ENCODE results near the gene PIAS1.
"Not testable (repeated sequence)": the region's sequence is repeated elsewhere in the genome, so short reads cannot be mapped to it uniquely, and the experiment has no call there.

PIAS1 gene

GRCh38 chr15:68195336-68196112, 141.4 kb downstream of the PIAS1 start:
- peak overlapping the region; percentile 43 for H3K27ac Mint-ChIP-seq

DNA sequence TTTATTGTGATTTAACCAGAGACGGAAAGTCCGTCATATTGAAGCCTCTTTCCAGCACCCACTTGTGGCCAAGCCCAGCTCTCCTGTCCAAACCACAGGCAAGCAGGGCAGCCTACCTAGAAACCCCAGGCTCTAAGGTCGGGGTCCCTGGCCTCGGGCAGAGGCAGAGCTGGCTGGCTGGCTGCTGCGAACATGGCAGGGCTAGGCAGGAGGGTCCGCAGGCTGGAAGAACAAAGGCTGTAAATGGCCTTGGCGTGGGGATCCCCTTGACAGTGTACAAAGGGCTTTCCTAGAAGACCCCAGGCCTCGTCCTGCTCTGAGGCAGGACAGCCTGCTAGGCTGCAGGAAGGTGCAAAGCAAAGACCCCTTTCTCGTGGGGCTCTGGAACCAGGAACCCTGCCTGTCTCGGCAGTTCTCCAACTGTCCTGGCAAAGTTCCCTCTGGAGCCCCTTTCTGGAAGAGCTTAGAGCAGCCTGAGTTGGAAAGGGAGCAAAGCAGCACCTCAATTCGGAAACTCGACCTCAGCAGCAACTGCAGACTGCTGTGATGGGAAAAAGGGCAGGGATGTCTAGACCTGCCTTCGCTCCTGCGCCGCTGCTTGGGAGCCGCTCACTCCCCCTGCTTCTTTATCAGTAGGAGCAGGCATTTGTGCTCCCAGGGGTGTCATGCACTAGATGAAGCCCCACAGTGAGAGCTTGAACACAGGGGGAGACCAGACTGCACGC, 142.5 kb downstream of the PIAS1 start:
- peak overlapping the region; percentile 86 for H3K27ac Mint-ChIP-seq
- H3K4me1 Mint-ChIP-seq, result peaks cover 0 to 7% of the 10 kb centered on the region in 2 donors
- ATAC-seq (replicated peaks), result no peak
- peaks cover 38 to 47% of the 10 kb centered on the region in 2 donors for H3K36me3 Mint-ChIP-seq
- DNase-seq, result no peak
- H3K27me3 Mint-ChIP-seq, result no peaks in the 10 kb centered on the region
- H3K4me3 Mint-ChIP-seq, result no peak overlapping the region
- H3K9me3 Mint-ChIP-seq, result no peaks in the 10 kb centered on the region

More at GRCh38 chr15:68195336-68196112, 141.4 kb downstream of the PIAS1 start:
- peaks cover 0 to 7% of the 10 kb centered on the region in 2 donors for H3K4me1 Mint-ChIP-seq
- H3K27me3 Mint-ChIP-seq, result no peaks in the 10 kb centered on the region
- no peak for ATAC-seq (replicated peaks)
- H3K4me3 Mint-ChIP-seq, result no peak overlapping the region
- no peak for DNase-seq
- no peaks in the 10 kb centered on the region for H3K9me3 Mint-ChIP-seq
- H3K36me3 Mint-ChIP-seq, result peaks cover 39 to 48% of the 10 kb centered on the region in 2 donors

- Mint-ChIP-seq H3K4me3 (no peak overlapping the region), H3K36me3 (peaks cover 35 to 44% of the 10 kb centered on the region in 2 donors), H3K9me3 (no peaks in the 10 kb centered on the region), H3K27ac (no peak overlapping the region), H3K27me3 (no peaks in the 10 kb centered on the region), H3K4me1 (peaks cover 0 to 7% of the 10 kb centered on the region in 2 donors)
- ATAC-seq (replicated peaks) (peak in 1 of 2 donors; percentile 15), DNase-seq (no peak)
These were observed 143.0 kb downstream of the PIAS1 start for GRCh38 chr15:68197170-68197492.

DNA sequence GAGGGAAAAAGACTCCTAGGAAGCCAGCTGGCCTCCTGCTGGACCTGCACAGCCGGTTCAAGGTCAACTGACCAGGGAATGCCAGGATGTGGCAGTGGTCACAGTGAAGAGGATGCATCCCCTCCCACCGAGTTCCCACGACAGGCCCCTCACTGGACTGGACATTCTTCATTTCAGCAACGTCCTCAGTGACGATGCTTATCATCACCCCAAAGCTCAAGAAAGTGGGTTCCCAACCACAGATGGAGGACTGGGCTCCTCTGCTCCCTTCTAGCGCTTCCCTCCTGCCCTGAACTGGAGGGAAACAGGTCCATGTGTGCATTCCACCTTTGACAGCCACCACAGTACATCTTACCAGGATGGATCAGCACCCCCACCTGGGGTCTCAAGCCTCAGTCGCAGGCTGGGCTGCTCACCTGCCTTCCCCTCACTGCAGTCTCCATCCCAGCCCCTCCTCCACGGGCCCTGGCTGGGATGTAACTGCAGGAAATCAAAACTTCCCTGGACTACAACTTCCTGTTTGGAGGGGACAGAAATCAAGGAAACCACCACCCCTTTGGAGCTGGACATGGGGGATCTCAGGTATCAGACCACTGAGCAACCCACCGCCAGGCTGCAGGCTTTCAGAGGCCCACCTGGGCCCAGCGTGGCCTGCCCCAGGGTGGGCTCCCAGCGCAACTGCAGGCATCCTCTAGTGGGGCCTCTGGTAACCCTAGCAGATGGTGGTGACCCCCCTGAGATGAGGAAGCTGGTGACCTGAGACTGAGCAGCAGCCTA, 143.7 kb downstream of the PIAS1 start:
- no peaks in the 10 kb centered on the region for H3K27me3 Mint-ChIP-seq
- H3K36me3 Mint-ChIP-seq, result peaks cover 29 to 37% of the 10 kb centered on the region in 2 donors
- ATAC-seq (replicated peaks) (no peak), DNase-seq (no peak)
- no peak overlapping the region for H3K27ac Mint-ChIP-seq
- H3K4me1 Mint-ChIP-seq, result peaks cover 0 to 7% of the 10 kb centered on the region in 2 donors
- H3K9me3 Mint-ChIP-seq, result no peaks in the 10 kb centered on the region
- no peak overlapping the region for H3K4me3 Mint-ChIP-seq

GRCh38 chr15:68199340-68199739, 145.2 kb downstream of the PIAS1 start:
- Mint-ChIP-seq H3K9me3 (no peaks in the 10 kb centered on the region), H3K27me3 (no peaks in the 10 kb centered on the region), H3K36me3 (peaks cover 23 to 25% of the 10 kb centered on the region in 2 donors), H3K4me1 (peaks cover 0 to 7% of the 10 kb centered on the region in 2 donors), H3K4me3 (peak overlapping the region in 1 of 2 donors; percentile 21), H3K27ac (no peak overlapping the region)
- DNase-seq (no peak), ATAC-seq (replicated peaks) (no peak)

GRCh38 chr15:68200016-68200861, 146.1 kb downstream of the PIAS1 start:
- Mint-ChIP-seq H3K27ac (no peak overlapping the region), H3K27me3 (no peaks in the 10 kb centered on the region), H3K4me3 (no peak overlapping the region), H3K4me1 (peaks cover 0 to 7% of the 10 kb centered on the region in 2 donors), H3K36me3 (peaks cover 19 to 25% of the 10 kb centered on the region in 2 donors), H3K9me3 (no peaks in the 10 kb centered on the region)
- ATAC-seq (replicated peaks) (no peak), DNase-seq (no peak)

GRCh38 chr15:68201153-68201878, 147.2 kb downstream of the PIAS1 start:
- DNase-seq (no peak), ATAC-seq (replicated peaks) (no peak)
- H3K4me1 Mint-ChIP-seq, result peaks cover 5 to 11% of the 10 kb centered on the region in 2 donors
- no peaks in the 10 kb centered on the region for H3K9me3 Mint-ChIP-seq
- no peak overlapping the region for H3K4me3 Mint-ChIP-seq
- H3K27ac Mint-ChIP-seq, result no peak overlapping the region
- H3K36me3 Mint-ChIP-seq, result peaks cover 17 to 29% of the 10 kb centered on the region in 2 donors
- no peaks in the 10 kb centered on the region for H3K27me3 Mint-ChIP-seq

- Mint-ChIP-seq H3K36me3 (peaks cover 17 to 31% of the 10 kb centered on the region in 2 donors), H3K27me3 (no peaks in the 10 kb centered on the region), H3K4me3 (no peak overlapping the region), H3K9me3 (no peaks in the 10 kb centered on the region), H3K27ac (no peak overlapping the region), H3K4me1 (peaks cover 10 to 14% of the 10 kb centered on the region in 2 donors)
- no peak for ATAC-seq (replicated peaks)
- no peak for DNase-seq
These were observed 147.8 kb downstream of the PIAS1 start for GRCh38 chr15:68201879-68202261.

DNA sequence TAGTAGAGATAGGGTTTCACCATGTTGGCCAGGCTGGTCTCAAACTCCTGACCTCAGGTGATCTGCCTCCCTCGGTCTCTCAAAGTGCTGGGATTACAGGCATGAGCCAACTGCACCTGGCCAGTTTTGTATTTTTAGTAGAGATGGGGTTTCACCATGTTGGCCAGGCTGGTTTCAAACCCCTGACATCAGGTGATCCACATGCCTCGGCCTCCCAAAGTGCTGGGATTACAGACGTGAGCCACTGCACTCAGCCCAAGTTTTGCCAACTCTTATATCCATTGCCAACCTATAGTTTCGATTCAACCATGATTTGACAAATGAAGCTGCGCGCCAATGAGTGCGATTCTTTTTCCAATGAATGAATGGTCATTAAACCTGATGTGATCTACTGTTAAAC, 148.9 kb downstream of the PIAS1 start:
- not testable (repeated sequence) for H3K27me3 Mint-ChIP-seq; ATAC-seq (replicated peaks); H3K27ac Mint-ChIP-seq; H3K9me3 Mint-ChIP-seq; H3K4me3 Mint-ChIP-seq; DNase-seq
- Mint-ChIP-seq H3K4me1 (peaks cover 10 to 13% of the 10 kb centered on the region in 2 donors), H3K36me3 (peaks cover 19 to 28% of the 10 kb centered on the region in 2 donors)

GRCh38 chr15:68203486-68203885, 149.4 kb downstream of the PIAS1 start:
- Mint-ChIP-seq H3K4me3 (no peak overlapping the region), H3K36me3 (peaks cover 19 to 30% of the 10 kb centered on the region in 2 donors), H3K9me3 (no peaks in the 10 kb centered on the region), H3K27ac (no peak overlapping the region), H3K27me3 (no peaks in the 10 kb centered on the region), H3K4me1 (peaks cover 12 to 18% of the 10 kb centered on the region in 2 donors)
- ATAC-seq (replicated peaks) (no peak), DNase-seq (no peak)

DNA sequence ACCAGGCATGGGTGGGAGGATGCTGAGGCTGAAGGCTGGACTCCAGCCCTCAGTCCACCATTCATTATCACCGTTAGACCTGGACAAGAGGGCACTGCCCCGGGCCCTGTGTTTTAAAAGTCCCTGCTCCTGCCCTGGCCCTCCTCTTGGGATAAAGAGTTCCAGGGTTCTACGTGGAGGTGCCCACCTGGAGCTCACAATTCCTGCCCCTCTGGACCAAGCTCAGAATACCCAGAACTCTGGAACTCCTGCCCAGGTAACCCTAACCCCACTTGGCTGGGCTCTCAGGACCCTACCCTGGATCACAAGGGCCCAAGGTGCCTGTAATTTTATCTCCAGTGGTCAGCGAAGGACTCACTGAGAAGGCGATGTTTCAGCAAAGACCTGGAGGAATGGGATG, 149.8 kb downstream of the PIAS1 start:
- Mint-ChIP-seq H3K27ac (no peak overlapping the region), H3K4me1 (peaks cover 16 to 22% of the 10 kb centered on the region in 2 donors), H3K9me3 (no peaks in the 10 kb centered on the region), H3K4me3 (no peak overlapping the region), H3K36me3 (peaks cover 24 to 34% of the 10 kb centered on the region in 2 donors), H3K27me3 (no peaks in the 10 kb centered on the region)
- ATAC-seq (replicated peaks) (no peak), DNase-seq (no peak)

GRCh38 chr15:68204361-68204760, 150.2 kb downstream of the PIAS1 start:
- no peaks in the 10 kb centered on the region for H3K27me3 Mint-ChIP-seq
- ATAC-seq (replicated peaks), result no peak

More at GRCh38 chr15:68204361-68204760, 150.2 kb downstream of the PIAS1 start:
- Mint-ChIP-seq H3K4me1 (peaks cover 19 to 26% of the 10 kb centered on the region in 2 donors), H3K36me3 (peaks cover 24 to 35% of the 10 kb centered on the region in 2 donors), H3K4me3 (no peak overlapping the region), H3K9me3 (no peaks in the 10 kb centered on the region), H3K27ac (no peak overlapping the region)
- no peak for DNase-seq
